Erythroblast (primary cell): ENCODE results near the gene HSD17B2.

Experiments
- GATA1 ChIP-seq: IDR thresholded peaks from 2 replicates; pipeline ENCODE4 v1.6.1; 2011; ENCODE audit warnings: low read depth, mild to moderate bottlenecking, control low read depth, low read length, moderate library complexity
- POLR2A ChIP-seq: IDR thresholded peaks from 2 replicates; pipeline ENCODE4 v1.6.1; 2011; ENCODE audit warnings: mild to moderate bottlenecking, low read length

- TF ChIP-seq POLR2A, result no peak
- TF ChIP-seq GATA1, result no peak
Observed at GRCh38 chr16:82008957-82009592, 26.0 kb upstream of the HSD17B2 start.
